Liver (tissue), 9 donors: Measurements from ENCODE around the gene PLEKHA7. TPM values are rescaled to one million over a fixed set of nuclear protein-coding genes. Genes with fewer than 3 reads are reported as not detected.

Experiments used
- DNase-seq: peaks from one replicate; pipeline ENCODE4 v3.0.0-alpha.2; 2017; ENCODE audit warnings: low spot score
- H3K27ac ChIP-seq, 2 donors: one replicate each; pipeline ENCODE4 v1.7.0; 2013; ENCODE audit warnings: inconsistent platforms in 2 of 2, low read length in 2 of 2, control low read depth in 1 of 2, low read depth in 1 of 2, mild to moderate bottlenecking in 1 of 2
- H3K27me3 ChIP-seq, 4 donors: one replicate each; pipeline versions ENCODE4 v1.6.1 to v1.7.0; 2013; ENCODE audit warnings: low read length in 3 of 4, inconsistent platforms in 1 of 4, mild to moderate bottlenecking in 1 of 4, moderate library complexity in 1 of 4; ENCODE audit not compliant: control insufficient read depth in 4 of 4, insufficient read depth in 4 of 4
- H3K36me3 ChIP-seq, 4 donors: one replicate each; pipeline versions ENCODE4 v1.6.1 to v1.7.0; 2013; ENCODE audit warnings: low read length in 3 of 4, mild to moderate bottlenecking in 3 of 4, low read depth in 1 of 4, moderate library complexity in 1 of 4; ENCODE audit not compliant: control insufficient read depth in 4 of 4, insufficient read depth in 3 of 4
- H3K4me1 ChIP-seq, 4 donors: one replicate each; pipeline versions ENCODE4 v1.6.1 to v1.7.0; 2013; ENCODE audit warnings: low read length in 3 of 4, mild to moderate bottlenecking in 3 of 4, moderate library complexity in 1 of 4; ENCODE audit not compliant: control insufficient read depth in 4 of 4, insufficient read depth in 4 of 4
- H3K4me3 ChIP-seq, 3 donors: one replicate each; pipeline versions ENCODE4 v1.6.1 to v1.7.0; 2013; ENCODE audit warnings: low read length in 3 of 3, control low read depth in 1 of 3, low read depth in 1 of 3, mild to moderate bottlenecking in 1 of 3
- H3K9ac ChIP-seq, 2 donors: one replicate each; pipeline ENCODE4 v1.7.0; 2013; ENCODE audit warnings: low read length in 2 of 2, mild to moderate bottlenecking in 2 of 2, moderate library complexity in 2 of 2, control low read depth in 1 of 2, low read depth in 1 of 2
- H3K9me3 ChIP-seq, 4 donors: one replicate each; pipeline versions ENCODE4 v1.6.1 to v1.7.0; 2013; ENCODE audit warnings: low read length in 3 of 4; ENCODE audit not compliant: control insufficient read depth in 4 of 4
- EGR1 ChIP-seq, 2 donors: IDR thresholded peaks; 2 replicates each; pipeline ENCODE4 v1.6.1; 2016 to 2018; ENCODE audit warnings: antibody characterized with exemption in 2 of 2, low read depth in 2 of 2
- FOXA1 ChIP-seq: IDR thresholded peaks from 2 replicates; pipeline ENCODE4 v1.6.1; 2016; ENCODE audit warnings: antibody characterized with exemption
- FOXA2 ChIP-seq: IDR thresholded peaks from 2 replicates; pipeline ENCODE4 v1.6.1; 2016; ENCODE audit warnings: antibody characterized with exemption
- GABPA ChIP-seq, 2 donors: IDR thresholded peaks in 1 of 2; conservative IDR thresholded peaks in 1 of 2; 2 replicates each; pipeline ENCODE4 v1.6.1; 2016; ENCODE audit warnings: antibody characterized with exemption in 2 of 2, mild to moderate bottlenecking in 1 of 2, moderate library complexity in 1 of 2
- HNF4A ChIP-seq, 2 donors: conservative IDR thresholded peaks; 2 replicates each; pipeline ENCODE4 v1.6.1; 2016; ENCODE audit warnings: antibody characterized with exemption in 2 of 2, mild to moderate bottlenecking in 2 of 2
- HNF4G ChIP-seq: IDR thresholded peaks from 2 replicates; pipeline ENCODE4 v1.6.1; 2016; ENCODE audit warnings: antibody characterized with exemption
- MAX ChIP-seq: IDR thresholded peaks from 2 replicates; pipeline ENCODE4 v1.6.1; 2016; ENCODE audit warnings: antibody characterized with exemption
- RAD21 ChIP-seq, 2 donors: IDR thresholded peaks; 2 replicates each; pipeline ENCODE4 v1.6.1; 2016; ENCODE audit warnings: antibody characterized with exemption in 2 of 2, mild to moderate bottlenecking in 2 of 2
- RXRA ChIP-seq, 2 donors: IDR thresholded peaks; 2 replicates each; pipeline ENCODE4 v1.6.1; 2017 to 2018; ENCODE audit warnings: antibody characterized with exemption in 2 of 2, mild to moderate bottlenecking in 1 of 2
- ZBTB33 ChIP-seq: IDR thresholded peaks from 2 replicates; pipeline ENCODE4 v1.6.1; 2016; ENCODE audit warnings: antibody characterized with exemption
- WGBS: extraction: QIAGEN DNeasy Blood & Tissue Kit; methylation state at CpG from one replicate; pipeline ENCODE4 v1.1.7; 2013; 5-methylcytosine and 5-hydroxymethylcytosine counted together
- polyA plus RNA-seq, 2 donors: library from polyadenylated mRNA; stranded (reverse) in 1 of 2; unstranded in 1 of 2; fragments of 200-250 nt in 1 of 2; fragments of >200 nt in 1 of 2; fragmentation: Nextera tagmentation in 1 of 2; extraction: Ambion mirVana in 1 of 2; gene quantifications; one replicate each; pipeline versions ENCODE4 v1.2.1 to v1.2.3, GENCODE V29; 2013 to 2015
- total RNA-seq, 2 donors: library from RNA; depleted of rRNA; stranded (reverse); fragments of >200 nt; gene quantifications; one replicate each; pipeline ENCODE4 v1.2.3, GENCODE V29; 2014
- TF ChIP-seq, protein P1 (sequence below): IDR thresholded peaks from 2 replicates; pipeline ENCODE4 v1.6.1; 2016; ENCODE audit warnings: antibody characterized with exemption, mild to moderate bottlenecking
- TF ChIP-seq, protein P2 (sequence below): fragments of 150-350 bp; IDR thresholded peaks from 2 replicates; pipeline ENCODE4 v1.5.1; 2017; ENCODE audit warnings: improper control_type of control experiment, low read depth, low read length; ENCODE audit not compliant: missing input control
- donor health status: healthy.
- donor health status: healthy.
- donor health status: healthy.
- donor health status: healthy.
- donor health status: healthy.

PLEKHA7 gene
- total and polyA plus RNA-seq, 4 donors, result 6.1 to 28.8 (median 8.5) TPM

DNA sequence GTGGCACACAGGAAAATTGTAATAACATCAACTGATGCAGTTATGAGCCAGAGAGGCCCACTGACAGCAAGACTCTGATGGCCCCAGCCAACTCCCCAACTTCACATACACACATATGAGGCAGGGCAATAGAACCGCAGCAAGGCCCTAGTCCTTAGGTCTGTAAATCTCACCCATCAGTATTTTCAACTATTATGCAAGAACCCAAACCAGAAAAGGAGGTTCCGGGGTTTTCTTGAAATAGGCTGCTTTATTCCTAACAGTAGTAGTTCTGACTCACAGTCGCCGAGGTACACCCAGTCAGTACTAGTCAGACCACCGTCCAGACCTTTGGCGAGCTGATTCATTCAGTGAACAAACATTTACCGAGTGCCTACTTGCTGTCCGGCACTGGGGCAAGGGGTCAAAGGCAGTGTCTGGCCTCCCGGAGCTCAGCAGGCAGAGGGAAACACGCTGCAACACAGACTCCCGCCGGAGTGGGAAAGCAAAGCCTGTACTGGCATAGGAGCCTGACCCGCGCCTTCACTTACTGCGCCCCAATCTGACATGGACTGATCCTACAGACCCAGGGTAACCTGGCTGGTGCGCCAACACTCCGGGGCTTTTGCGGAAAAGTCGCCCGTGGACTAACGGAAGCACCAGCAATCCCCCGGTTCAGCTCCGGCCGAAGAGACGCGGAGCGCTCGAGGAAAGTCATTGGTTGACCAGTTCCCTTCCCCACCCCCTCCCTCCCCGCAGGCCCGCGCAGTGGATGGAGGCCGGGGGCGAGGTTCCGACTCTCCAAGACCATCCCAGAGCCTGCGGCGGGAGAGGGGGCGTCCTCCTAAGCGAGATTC is 1.3 kb downstream of the PLEKHA7 start (continued):
- TF ChIP-seq, protein P1, sequence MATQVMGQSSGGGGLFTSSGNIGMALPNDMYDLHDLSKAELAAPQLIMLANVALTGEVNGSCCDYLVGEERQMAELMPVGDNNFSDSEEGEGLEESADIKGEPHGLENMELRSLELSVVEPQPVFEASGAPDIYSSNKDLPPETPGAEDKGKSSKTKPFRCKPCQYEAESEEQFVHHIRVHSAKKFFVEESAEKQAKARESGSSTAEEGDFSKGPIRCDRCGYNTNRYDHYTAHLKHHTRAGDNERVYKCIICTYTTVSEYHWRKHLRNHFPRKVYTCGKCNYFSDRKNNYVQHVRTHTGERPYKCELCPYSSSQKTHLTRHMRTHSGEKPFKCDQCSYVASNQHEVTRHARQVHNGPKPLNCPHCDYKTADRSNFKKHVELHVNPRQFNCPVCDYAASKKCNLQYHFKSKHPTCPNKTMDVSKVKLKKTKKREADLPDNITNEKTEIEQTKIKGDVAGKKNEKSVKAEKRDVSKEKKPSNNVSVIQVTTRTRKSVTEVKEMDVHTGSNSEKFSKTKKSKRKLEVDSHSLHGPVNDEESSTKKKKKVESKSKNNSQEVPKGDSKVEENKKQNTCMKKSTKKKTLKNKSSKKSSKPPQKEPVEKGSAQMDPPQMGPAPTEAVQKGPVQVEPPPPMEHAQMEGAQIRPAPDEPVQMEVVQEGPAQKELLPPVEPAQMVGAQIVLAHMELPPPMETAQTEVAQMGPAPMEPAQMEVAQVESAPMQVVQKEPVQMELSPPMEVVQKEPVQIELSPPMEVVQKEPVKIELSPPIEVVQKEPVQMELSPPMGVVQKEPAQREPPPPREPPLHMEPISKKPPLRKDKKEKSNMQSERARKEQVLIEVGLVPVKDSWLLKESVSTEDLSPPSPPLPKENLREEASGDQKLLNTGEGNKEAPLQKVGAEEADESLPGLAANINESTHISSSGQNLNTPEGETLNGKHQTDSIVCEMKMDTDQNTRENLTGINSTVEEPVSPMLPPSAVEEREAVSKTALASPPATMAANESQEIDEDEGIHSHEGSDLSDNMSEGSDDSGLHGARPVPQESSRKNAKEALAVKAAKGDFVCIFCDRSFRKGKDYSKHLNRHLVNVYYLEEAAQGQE, result peak; percentile 68
- TF ChIP-seq GABPA (IDR thresholded peaks at IDR 0.05 in 1 of 2, conservative IDR thresholded peaks at IDR 0.05 in 1 of 2), result peak in 1 of 2 donors; percentile 41
- peak; percentile 91 to 94 for TF ChIP-seq RXRA (IDR thresholded peaks at IDR 0.05)

DNA sequence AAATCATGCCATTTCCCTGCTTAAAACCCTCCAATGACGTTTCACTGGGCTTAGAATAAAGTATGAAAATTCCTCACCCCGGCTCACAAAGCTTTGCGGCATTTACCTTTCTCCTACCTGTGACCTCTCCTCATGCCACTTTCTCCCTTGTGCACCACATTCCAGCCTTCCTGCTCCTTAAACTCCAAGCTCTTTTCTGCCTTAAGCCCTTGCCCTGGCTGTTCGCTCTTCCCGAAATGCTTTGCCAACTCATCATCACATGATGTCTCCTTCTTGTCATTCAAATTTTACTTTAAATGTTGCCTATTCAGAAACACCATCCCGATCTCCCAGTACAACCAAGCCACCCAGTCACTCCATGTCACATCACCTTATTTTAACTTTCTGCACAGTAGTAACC is 2.0 kb downstream of the PLEKHA7 start:
- TF ChIP-seq FOXA2 (no peak), HNF4G (no peak), RAD21 (IDR thresholded peaks at IDR 0.05) (no peak), FOXA1 (no peak), ZBTB33 (no peak), HNF4A (conservative IDR thresholded peaks at IDR 0.05) (no peak), EGR1 (IDR thresholded peaks at IDR 0.05; ENCODE audit: low read depth in 2 of 2) (no peak), MAX (no peak)
- TF ChIP-seq, protein P2, sequence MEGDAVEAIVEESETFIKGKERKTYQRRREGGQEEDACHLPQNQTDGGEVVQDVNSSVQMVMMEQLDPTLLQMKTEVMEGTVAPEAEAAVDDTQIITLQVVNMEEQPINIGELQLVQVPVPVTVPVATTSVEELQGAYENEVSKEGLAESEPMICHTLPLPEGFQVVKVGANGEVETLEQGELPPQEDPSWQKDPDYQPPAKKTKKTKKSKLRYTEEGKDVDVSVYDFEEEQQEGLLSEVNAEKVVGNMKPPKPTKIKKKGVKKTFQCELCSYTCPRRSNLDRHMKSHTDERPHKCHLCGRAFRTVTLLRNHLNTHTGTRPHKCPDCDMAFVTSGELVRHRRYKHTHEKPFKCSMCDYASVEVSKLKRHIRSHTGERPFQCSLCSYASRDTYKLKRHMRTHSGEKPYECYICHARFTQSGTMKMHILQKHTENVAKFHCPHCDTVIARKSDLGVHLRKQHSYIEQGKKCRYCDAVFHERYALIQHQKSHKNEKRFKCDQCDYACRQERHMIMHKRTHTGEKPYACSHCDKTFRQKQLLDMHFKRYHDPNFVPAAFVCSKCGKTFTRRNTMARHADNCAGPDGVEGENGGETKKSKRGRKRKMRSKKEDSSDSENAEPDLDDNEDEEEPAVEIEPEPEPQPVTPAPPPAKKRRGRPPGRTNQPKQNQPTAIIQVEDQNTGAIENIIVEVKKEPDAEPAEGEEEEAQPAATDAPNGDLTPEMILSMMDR, result no peak
- TF ChIP-seq, protein P1, result no peak
- peaks cover 2 to 30% (median 20%) of the 10 kb centered on the region in 4 donors for H3K4me1 ChIP-seq
- peaks cover 0 to 2% (median 0%) of the 10 kb centered on the region in 4 donors for H3K36me3 ChIP-seq
- DNase-seq, result no peak
- peak overlapping the region; percentile 78 to 94 for H3K27ac ChIP-seq
- no peak overlapping the region for H3K4me3 ChIP-seq
- 82% methylated on average over 6 of the region's 6 CpGs for WGBS
- no peaks in the 10 kb centered on the region for H3K9me3 ChIP-seq
- no peaks in the 10 kb centered on the region for H3K27me3 ChIP-seq
- H3K9ac ChIP-seq, result no peak overlapping the region
